ENCODE results near the gene TAS2R3. TPM values are rescaled to one million over a fixed set of nuclear protein-coding genes. Genes with fewer than 3 reads are reported as not detected.

Gene TAS2R3
- total and polyA plus RNA-seq, 2 of the 13 experiments (the other 11 are each of a cell fraction or from before 2014, with no cell fraction given), result 0.74 to 1.1 TPM

GRCh38 chr7:141737836-141738591 lies 25.9 kb upstream of the TAS2R3 start, which contains the start of gene SSBP1 (continued):
- no peak for TF ChIP-seq JDP2 (CRISPR knock-in tag; IDR thresholded peaks at IDR 0.05; ENCODE audit: borderline replicate concordance)
- no peak for TF ChIP-seq REXO4 (CRISPR knock-in tag; IDR thresholded peaks at IDR 0.05; ENCODE audit: borderline replicate concordance)
- no peak for TF ChIP-seq ZNF180 (CRISPR knock-in tag; IDR thresholded peaks at IDR 0.05; ENCODE audit: borderline replicate concordance, low read depth)
- TF ChIP-seq ZNF235 (CRISPR knock-in tag; IDR thresholded peaks at IDR 0.05; ENCODE audit: borderline replicate concordance), result no peak
- peak; percentile 91 for TF ChIP-seq RBM39 (IDR thresholded peaks at IDR 0.05; ENCODE audit: low read depth, low read length, poor library complexity, severe bottlenecking)
- TF ChIP-seq CSRNP2 (CRISPR knock-in tag; conservative IDR thresholded peaks at IDR 0.05; ENCODE audit: low read depth), result no peak
- no peak for TF ChIP-seq ZNF713 (CRISPR knock-in tag; IDR thresholded peaks at IDR 0.05)
- peak; percentile 89 for TF ChIP-seq DMAP1 (CRISPR knock-in tag; IDR thresholded peaks at IDR 0.05)
- peak; percentile 60; the same call in 1 of the 2 replicates for TF ChIP-seq ZNF768 (CRISPR knock-in tag; IDR thresholded peaks at IDR 0.05)
- TF ChIP-seq ZNF549 (CRISPR knock-in tag; IDR thresholded peaks at IDR 0.05), result no peak
- no peak for TF ChIP-seq FLYWCH1 (CRISPR knock-in tag; IDR thresholded peaks at IDR 0.05)
- 0 out of 2 replicates have a peak, but pooled peaks have one; percentile 35 for TF ChIP-seq ZNF121 (CRISPR knock-in tag; IDR thresholded peaks at IDR 0.05)
- TF ChIP-seq GZF1 (CRISPR knock-in tag; IDR thresholded peaks at IDR 0.05), result peak; percentile 83; the same call in 1 of the 2 replicates
- peak; percentile 92; the same call in 1 of the 2 replicates for TF ChIP-seq ZZZ3 (CRISPR knock-in tag; IDR thresholded peaks at IDR 0.05; ENCODE audit: borderline replicate concordance)
- no peak for TF ChIP-seq TCF12 (IDR thresholded peaks at IDR 0.05)
- TF ChIP-seq TCF12 (CRISPR knock-in tag; IDR thresholded peaks at IDR 0.05), result 0 out of 2 replicates have a peak, but pooled peaks have one; percentile 48
- TF ChIP-seq MATR3 (CRISPR knock-in tag; IDR thresholded peaks at IDR 0.05), result no peak
- TF ChIP-seq SIX4 (CRISPR knock-in tag; IDR thresholded peaks at IDR 0.05), result peak; percentile 77
- TF ChIP-seq ARNT (IDR thresholded peaks at IDR 0.05), result no peak
- no peak for TF ChIP-seq SMAD9 (CRISPR knock-in tag; IDR thresholded peaks at IDR 0.05)
- no peak for TF ChIP-seq AFF4 (CRISPR knock-in tag; IDR thresholded peaks at IDR 0.05)
- TF ChIP-seq ELF4 (CRISPR knock-in tag; IDR thresholded peaks at IDR 0.05; ENCODE audit: borderline replicate concordance), result no peak
- TF ChIP-seq GATAD2A (CRISPR knock-in tag; IDR thresholded peaks at IDR 0.05), result peak; percentile 91
- TF ChIP-seq, protein P1, sequence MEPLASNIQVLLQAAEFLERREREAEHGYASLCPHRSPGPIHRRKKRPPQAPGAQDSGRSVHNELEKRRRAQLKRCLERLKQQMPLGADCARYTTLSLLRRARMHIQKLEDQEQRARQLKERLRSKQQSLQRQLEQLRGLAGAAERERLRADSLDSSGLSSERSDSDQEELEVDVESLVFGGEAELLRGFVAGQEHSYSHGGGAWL (CRISPR knock-in tag; IDR thresholded peaks at IDR 0.05), result peak; percentile 72; the same call in 1 of the 2 replicates
- 0 out of 2 replicates have a peak, but pooled peaks have one; percentile 31 for TF ChIP-seq ZNF101 (CRISPR knock-in tag; IDR thresholded peaks at IDR 0.05; ENCODE audit: borderline replicate concordance, low read depth)
- no peak for TF ChIP-seq EED (CRISPR knock-in tag; IDR thresholded peaks at IDR 0.05)
- peak; percentile 96 for TF ChIP-seq MYC (CRISPR knock-in tag; IDR thresholded peaks at IDR 0.05; ENCODE audit: borderline replicate concordance)
